Amygdala (tissue), 56 donors: ENCODE data around the gene ARHGAP4.

Source experiments
- DNase-seq, 56 donors: peaks; one replicate each; lab custom pipeline; 2025; lab: John Stamatoyannopoulos, UW

Gene ARHGAP4

DNA sequence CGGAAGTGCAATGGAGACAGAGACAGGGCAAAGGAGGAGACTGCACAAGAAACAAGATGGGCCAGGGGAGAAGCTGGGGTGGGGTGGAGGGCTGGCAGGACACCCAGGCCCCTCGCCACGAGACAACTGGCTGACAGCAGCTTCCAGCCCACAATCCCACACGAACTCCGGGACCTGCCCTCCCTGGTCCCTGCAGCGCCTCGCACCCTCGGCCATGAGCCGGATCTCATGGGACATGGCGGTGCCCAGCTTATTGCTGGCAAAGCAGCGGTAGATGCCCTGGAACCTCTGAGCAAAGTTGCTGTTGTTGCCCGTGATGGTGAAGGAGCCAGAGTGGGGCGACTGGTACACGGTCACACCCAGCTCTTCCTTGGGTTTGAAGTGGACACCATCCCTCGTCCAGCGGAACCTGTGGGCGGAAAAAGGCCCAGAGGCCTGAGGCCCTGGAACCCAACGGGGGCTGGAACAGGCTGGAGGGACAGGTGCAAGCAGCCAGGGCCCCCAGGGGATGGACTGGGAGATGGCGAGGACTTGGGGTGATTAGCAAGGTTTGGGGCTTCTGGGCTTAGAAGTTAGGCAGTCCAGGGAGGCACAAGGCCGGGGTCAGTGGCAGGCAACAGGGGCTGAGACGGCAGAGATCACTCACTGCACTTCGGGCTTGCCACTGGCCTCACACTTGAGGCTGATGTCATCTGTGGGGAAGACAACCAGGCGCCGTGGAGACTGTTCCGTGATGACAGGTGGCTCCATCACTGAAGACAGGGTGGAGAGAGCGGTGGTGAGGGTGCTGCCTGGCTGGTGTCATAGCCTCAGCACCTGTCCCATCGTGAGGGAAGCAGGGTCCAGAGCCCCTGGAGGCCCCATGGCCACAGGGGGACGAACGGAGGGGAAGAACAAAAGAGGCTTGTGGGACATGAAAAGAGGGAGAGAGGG lies 53.9 kb downstream of the ARHGAP4 start:
- no peak for DNase-seq

DNA sequence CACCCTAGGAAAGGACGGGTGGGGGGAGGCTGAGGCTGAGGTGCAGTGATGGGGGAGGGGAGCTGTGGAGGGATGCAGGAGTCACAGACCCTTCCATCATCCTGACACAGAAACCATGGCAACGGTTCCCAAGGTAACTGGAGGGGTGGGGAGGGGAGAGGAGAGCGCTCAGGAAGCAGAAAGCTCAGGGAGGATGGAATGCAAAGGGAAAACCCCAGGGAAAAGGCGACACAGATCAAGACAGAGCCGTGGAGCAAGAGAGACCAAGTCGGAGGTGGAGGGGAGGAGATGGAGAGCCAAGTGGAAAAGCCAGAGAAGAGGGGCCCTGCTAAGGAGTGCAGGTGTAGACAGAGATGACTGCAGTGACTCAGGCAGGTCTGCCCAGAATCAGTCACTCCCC lies 54.6 kb downstream of the ARHGAP4 start:
- no peak for DNase-seq

DNA sequence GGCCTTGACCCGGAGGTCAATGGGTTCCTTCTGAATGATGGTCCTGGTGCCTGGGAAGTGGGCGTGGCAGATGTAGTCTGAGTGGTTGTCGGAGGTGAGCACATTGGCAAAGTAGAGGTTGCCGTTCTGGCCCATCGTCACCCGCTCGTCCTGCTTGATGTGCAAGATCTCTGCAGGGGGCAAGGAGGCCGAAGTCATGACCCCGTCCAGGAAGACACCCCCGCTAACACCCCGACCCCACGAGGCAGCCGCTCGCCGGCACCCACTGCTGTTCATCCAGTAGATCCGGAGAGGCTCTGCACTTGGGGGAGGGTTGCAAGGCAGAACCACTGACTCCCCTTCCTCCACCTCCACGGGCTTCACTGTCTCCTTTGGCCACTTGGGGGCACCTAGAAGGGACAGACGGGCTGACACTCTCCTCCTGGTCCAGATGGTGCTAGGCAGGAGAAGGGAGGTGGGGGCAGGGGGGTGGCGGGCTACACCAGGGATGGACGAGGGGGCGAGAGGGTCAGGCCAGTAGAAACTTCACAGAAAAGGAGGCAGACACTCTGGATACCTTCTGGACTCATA lies 55.2 kb downstream of the ARHGAP4 start:
- DNase-seq: no peak

DNA sequence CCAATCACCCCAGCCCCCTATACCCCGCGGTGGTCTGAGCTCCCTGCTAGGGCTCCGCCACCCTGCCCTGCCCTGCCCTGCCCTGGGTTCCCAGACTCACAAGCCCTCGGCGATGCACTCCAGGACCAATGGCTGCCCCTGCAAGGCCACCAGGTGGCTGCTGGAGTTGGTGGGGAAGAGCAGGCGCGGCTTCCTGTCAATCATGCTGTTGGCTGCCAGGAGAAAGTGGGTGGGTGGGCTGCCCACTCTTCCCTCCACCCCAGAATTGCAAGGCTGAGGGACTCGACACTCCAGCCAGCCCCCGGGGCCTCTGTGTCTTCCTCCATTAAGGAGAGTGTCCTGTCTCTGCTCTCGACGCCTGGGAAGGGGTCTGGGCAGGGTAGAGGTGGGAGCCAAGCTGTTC lies 55.8 kb downstream of the ARHGAP4 start:
- no peak for DNase-seq

DNA sequence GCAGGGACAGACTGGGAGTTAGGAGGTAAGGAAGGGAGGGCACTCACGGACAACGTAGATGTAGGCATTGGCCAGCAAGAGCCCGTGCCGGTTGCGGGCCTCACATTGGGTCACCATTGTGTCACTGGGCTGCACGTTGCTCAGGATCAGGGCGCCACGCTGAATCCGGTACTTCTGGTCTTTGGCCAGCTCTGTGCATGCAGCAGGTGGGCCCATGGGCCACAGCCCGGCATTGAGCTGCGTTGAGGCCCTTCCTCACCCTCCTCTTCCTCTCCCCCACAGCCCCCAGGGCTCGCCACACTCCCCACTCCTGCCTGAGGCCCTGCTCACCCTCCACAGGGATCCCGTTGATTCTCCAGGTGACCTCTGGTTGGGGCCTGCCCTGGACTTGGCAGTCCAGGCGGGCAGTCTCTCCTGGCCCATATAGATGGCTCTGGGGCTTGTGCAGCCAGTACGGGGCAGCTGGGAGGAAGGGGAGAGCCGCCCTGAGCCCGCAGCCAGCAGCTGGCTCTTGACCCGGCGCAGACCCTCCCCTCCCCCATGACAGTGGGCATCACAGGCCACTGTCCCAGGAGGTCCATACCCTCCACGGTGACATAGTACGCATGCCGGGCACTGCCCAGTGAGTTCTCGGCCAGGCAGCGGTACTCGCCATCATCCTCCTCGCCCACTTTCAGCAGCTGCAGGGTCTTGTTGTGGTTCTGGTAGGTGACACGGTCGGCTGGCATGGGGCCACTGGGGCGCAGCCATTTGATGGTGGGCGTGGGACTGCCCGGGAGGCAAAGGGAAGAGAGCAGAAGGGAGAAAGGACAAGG lies 56.4 kb downstream of the ARHGAP4 start:
- DNase-seq: no peak

DNA sequence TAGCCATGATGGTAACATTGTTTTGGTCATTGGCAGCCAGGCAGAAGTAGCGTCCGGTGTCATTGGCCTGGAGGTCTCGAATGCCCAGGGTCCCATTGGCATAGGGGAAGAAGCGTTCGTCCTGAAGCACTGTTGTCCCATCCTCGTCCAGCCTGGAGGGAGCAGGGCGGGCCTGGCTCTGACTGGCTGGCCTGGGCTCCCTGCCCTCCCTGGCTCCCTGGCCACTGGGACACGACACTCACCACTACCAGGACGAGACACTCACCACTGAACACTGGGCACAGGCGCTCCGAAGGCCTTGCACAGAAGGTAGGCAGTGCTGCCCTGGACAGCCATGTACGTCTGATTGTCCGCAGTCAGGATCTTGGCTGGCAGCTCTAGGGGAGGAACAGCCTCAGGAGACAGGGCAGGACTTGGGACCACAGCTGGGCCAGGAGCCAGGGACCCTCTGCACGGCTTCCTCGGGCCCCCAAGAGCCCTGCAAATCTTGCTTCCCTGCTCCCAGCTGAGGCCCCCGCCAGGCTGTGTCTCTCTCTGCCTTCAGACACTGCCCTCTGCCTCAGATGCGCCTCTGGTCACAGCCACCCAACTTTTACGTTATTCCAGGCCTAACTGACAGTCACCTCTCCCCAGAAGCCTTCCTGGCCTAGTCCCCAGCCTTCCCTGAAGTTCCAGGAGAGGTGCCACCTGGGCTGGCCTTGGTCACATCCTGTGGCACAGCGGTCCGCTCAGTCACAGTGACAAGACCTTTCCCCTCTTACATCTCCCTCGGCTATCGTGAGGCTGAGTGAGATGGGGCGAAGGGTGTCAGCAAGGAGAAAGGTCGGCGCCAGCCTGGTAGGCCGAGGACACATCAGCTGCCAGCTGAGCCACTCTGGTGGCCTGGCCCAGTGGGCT lies 57.2 kb downstream of the ARHGAP4 start:
- no peak for DNase-seq

DNA sequence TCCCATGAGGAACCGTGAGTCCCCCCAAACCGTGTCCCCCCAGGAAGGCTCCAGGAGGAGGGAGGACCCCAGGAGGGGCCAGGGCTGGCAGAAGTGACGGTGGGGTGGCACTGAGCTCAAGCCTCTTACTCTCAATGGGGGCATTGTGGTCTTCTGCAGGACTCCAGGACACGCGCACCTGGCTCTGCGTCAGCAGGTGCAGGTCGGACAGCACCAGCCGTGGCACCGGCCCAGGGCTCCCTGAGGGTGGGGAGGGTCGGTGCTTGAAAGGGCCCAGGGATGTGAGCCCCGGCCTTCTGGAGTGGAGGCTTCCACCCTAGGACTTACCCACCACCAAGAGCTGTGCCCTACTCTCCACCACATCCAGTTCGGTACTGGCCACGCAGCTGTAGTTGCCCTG lies 58.4 kb downstream of the ARHGAP4 start:
- DNase-seq: no peak

DNA sequence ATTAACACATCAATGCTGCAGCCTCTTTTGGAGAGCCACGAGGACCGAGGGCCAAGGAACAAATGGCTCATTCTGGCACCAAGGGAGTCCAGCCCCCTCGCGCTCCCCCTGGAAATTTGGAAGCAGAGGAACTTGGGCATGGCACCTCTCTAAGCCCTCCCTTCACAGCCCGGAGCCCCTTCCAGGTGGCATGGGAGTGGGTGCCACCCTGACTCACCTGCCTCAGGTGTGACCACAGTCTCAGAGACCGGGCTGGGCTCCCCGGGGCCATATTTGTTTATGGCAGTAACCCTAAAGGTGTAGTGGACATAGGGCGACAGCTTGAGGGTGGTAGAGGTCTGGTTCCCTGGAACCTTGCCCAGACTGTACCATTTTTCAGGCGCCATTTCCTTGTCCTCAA lies 58.9 kb downstream of the ARHGAP4 start:
- no peak for DNase-seq

DNA sequence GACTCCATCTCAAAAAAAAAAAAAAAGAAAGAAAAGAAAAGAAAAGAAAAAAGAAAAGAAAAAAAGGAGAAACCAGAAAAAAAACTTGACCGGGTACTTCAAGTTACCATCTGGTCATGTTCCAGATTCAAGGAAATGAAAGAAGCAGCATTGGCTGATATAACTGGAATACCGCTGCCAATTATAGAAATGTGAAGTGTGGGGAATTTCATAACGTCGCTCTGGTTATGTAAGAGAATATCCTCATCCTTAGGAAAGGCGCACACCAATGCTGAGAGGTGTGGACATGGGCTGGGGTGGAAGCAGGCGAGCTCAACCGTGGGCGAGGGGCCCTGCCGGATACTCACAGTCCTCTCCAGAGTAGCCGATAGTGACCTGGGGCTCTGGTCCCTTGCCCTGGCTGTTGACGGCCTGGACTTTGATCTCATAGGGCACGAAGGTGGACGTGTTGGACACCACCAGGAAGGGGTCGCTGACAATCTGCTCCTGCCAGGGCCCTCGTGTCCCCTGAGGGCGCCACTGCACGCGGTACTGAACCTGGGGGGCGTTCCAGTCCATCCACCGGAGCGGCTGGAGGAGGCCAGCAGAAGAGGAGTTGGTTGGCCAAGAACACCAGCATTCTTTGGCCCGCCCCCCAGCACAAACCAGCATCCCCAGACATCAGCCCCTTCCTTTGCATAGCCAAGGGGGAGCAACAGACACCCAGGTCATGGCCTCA lies 59.6 kb downstream of the ARHGAP4 start:
- no peak for DNase-seq

DNA sequence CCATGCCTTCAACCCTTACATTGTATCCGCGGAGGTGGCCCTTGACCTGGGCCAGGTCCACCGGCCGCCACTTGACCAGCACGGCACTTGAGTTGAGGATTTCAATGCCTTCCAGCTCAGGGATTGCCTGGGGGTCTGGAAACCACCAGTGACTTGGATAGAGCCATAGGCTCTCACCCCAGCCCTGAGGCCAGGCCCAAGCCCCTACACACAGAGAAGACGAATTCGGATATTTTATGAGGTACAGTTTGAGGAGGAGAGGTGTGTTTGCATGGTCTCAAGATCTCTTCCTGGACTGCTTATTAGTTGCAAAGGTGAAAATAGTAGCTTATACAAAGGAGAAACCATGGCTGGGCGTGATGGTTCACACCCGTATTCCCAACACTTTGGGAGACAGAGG lies 60.4 kb downstream of the ARHGAP4 start:
- DNase-seq: no peak

DNA sequence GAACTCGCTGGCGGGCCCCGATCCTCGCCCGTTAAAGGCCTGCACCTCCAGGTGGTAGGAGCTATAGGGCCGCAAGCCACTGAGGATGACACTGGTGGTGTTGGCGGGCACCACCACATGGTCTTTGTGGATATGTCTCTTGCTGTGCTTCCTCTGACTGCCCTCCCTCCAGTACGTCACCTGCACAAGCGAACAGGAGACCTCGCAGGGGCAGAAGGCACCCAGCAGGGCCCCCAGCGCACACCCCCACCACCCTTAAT lies 60.8 kb downstream of the ARHGAP4 start:
- no peak for DNase-seq

DNA sequence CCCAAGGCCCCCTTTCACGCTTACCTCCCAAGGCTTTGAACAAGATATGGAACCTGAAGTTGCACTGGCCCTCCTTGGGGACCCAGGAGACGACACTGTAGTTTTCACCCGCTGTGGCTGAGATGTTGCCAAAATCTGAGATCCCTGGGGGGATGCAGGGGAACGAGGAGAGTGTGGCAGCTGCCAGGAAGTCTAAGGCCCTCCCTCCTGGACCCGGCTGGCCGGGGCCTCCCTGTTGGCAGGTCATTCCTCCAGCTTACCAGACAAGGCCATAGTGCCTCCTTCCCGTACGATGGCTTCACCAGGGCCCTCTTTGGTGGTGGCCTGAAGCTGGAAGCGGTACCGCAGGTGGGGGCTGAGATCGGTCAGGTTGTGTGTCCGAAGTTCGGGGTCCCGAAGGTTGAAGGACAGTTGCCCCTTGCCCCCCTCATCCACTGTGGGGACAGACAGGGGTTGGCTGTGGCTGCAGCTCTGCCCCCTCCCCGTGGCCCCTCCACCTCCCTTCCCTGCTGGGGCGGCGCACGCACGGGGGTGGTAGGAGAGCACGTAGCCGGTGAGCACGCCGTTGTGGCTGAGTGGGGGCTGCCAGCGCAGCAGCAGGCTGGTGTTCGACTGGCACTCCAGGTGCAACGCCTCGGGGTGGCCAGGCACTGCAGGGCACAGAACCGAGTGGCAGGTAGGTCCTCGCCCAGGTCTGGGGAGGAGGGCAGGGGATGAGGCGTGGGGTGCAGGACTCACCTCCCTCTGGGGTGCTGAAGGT lies 61.3 kb downstream of the ARHGAP4 start:
- no peak for DNase-seq

DNA sequence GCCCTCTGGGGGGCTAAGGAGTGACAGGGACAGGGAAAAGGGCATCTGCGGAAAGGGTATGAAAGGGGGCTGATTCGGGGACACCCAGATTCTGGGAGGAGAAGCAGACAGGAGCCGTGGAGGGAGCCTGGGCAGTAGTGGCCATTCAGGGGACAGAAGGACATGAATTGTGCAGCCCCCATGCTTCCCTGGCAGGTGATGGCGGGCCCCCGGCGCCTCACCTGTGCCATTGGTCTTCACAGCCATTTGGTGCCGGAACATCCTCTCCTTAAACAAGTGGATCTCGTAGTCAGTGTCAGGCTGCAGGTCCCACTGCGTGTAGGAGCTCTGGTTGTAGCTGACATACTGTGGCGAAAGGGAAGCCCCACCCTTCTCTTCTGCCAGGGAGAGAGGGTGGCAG lies 62.0 kb downstream of the ARHGAP4 start:
- no peak for DNase-seq

DNA sequence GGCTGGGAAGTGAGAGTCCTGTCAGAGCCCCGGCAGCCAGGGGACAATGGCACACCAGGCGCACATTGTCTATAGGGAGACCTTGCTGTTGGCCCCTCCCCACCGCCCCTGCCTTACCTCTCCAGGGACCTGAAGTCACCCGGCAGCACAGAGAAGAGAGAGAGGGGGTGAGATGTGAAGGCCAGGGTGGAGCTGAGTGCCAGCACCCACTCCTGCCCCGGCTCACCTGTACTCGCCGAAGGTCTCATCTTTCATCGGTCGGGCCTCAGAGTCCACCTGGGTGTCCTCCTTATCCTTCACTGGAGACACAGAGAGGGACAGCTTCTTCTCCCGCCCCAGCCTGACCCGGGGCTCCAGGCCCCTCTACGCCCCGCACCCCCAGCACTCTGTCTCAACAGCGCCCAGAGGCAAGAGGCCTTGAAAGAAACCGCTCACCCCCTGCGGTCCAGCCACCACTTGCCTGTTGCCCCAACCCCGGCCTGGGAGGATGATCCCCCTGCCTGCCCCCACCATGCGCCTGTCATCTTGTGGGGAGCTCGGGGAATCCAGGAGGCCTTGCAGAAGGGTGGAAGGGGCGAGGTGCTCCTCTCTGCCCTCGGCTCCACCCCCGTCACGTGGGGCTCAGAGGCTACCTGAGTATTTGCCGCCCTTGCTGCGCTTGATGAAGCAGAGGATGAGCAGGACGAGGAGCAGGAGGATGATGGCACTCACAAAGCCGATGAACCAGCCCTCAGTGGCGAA lies 62.6 kb downstream of the ARHGAP4 start:
- no peak for DNase-seq

DNA sequence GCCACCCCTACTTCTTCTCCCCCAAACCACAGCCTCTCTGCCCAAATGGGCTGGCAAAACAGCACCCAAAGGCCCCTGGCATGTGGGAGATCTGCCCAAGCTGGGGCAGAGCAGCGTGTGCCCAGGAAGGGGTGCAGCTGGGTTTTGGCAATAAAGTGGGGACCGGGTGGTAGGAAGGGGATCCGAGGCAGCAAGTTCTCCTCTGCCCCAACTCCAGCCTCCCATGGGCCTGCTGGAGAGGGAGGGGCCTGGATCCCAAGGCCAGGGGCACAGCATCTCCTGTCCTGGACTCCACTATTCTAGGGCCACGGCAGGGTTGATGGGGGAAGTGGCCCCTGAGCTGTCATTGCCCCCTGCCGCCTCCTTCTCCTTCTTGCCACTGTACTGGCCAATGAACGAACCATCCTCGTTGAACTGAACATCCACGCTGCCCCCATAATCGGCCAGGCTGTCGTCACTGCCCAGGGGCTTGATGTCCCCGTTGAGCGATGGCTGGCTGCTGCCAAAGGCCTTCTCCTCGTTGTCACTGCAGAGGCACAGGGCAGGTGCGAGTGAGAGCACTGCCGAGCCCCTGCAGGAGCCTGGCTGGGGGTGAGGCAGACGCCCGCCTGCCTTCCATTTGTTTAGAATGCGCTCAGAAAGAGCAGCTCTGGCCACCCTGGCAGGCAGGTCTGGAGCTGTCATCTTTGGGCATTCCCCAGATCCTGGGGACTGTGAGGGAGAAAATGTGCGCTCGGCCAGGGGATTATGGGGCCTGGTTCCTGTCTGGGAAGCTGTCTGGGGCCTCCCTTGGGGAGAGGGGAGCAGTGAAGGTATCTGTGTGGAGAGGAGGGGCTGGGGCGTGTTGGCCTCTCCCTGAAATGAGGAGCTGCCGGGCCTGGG lies 63.5 kb downstream of the ARHGAP4 start:
- no peak for DNase-seq

DNA sequence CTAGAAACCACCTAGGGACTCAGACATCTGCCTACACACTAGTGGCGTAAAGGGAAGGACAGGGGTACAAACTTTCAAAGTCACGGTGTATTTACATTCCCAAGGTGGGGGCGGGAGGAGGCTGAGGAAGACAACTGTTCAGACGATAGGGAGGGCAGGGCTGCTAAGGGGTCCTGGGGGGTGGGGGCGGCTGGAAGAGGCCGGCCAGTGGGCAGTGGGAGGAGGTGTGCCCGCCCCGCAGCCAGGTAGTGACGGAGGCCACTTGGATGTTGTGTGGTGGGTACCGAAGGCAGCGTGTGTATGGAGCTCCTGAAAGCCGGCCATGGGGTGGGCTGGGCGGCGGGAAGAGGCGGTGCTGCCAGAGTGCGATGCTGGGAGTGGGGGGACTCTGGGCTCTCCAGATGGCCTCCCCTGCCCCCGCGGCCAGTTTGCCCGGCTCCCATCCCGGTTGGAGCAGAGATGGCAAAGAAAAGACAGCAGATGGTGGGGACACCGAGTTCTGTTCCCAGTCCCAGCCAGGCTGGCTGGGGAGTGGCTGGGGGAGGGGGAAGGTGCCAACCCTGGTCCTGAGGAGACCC lies 64.2 kb downstream of the ARHGAP4 start:
- no peak for DNase-seq

DNA sequence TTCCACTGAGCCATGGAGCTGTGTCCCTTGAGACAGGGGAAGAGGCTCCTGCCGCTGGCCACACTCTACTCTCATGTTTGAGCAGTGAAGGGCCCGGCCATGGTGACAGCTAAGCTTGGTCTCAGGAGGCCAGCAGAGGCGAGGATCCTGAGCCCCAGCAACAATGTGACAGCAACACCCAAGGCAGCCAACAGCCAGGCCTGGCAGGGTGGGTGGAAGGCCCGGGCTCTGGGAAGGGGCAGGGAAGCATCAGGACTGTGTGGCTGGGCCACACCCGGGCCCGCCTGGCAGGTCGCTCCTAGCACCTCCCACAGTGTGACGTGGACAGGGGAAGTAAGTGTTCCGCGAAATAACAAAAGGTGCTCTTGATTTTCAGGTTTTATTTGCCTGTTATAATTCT lies 64.9 kb downstream of the ARHGAP4 start:
- DNase-seq: no peak
